Upper lobe of left lung (tissue), 4 donors: ENCODE results near the gene USP33.

Experiments used
- CTCF ChIP-seq, 6 experiments: fragments of 450-650 bp in 4 of 6; fragments of 200-600 bp in 2 of 6; sonication (generic) in 2 of 6; IDR thresholded peaks; one replicate each; pipeline ENCODE4 v1.5.1; 2016 to 2019; ENCODE audit warnings: antibody characterized with exemption in 6 of 6
- EP300 ChIP-seq, 4 donors: sonication (generic); formaldehyde crosslinking; IDR thresholded peaks; one replicate each; pipeline ENCODE4 v1.5.1; 2017; ENCODE audit warnings: antibody characterized with exemption in 4 of 4, control low read depth in 2 of 4
- POLR2A ChIP-seq, 4 donors: fragments of 450-650 bp; IDR thresholded peaks; one replicate each; pipeline ENCODE4 v1.5.1; 2016 to 2017; ENCODE audit warnings: antibody characterized with exemption in 4 of 4, mild to moderate bottlenecking in 2 of 4

GRCh38 chr1:77796695-77797405 lies 37.2 kb upstream of the USP33 start:
- no peak for TF ChIP-seq POLR2A (IDR thresholded peaks at IDR 0.05)
- no peak for TF ChIP-seq CTCF (IDR thresholded peaks at IDR 0.05)
- no peak for TF ChIP-seq EP300 (IDR thresholded peaks at IDR 0.05)
